Measurements from ENCODE around the gene ARL2BP. TPM values are rescaled to one million over a fixed set of nuclear protein-coding genes. Genes with fewer than 3 reads are reported as not detected.
A peak's percentile ranks its signal among the peaks of the same experiment; 100 is the strongest.

The ARL2BP gene
- total and polyA plus RNA-seq, 2 of the 13 experiments (the other 11 are each of a cell fraction or from before 2014, with no cell fraction given), result 64.3 to 67.6 TPM

DNA sequence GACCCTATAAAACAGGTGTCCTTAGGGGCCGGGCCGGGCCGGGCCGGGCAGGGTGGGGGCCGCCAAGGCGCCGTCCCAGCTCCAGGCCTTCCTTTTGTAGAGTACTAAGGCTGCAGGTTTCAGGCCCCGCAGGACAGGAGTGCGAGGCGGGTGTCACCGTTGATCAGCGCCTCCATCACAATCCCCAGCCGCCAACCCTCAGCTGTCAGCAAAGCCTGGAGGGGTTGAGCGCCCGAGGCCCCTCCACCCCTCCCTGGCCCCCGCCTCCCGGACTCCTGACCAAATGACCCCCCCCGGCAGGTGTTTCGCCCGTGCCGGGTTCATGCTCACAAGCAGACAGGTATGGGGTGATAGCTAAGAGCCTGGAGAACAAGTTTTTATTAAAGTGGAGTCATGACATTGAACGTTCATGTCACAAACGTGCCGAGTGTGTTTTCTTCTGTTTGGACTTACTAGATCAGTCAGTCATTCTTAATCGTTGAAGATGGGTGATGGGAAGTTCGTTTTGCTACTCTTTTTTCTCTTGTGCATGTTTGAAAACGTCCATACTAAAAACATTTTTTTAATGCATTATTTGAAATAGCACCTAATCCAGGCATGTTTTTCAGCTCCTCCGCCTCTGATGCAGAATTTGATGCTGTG is 534 bp downstream of the ARL2BP start (continued):
- TF ChIP-seq, protein P1, sequence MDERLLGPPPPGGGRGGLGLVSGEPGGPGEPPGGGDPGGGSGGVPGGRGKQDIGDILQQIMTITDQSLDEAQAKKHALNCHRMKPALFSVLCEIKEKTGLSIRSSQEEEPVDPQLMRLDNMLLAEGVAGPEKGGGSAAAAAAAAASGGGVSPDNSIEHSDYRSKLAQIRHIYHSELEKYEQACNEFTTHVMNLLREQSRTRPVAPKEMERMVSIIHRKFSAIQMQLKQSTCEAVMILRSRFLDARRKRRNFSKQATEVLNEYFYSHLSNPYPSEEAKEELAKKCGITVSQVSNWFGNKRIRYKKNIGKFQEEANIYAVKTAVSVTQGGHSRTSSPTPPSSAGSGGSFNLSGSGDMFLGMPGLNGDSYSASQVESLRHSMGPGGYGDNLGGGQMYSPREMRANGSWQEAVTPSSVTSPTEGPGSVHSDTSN (CRISPR knock-in tag; IDR thresholded peaks at IDR 0.05), result no peak
- TF ChIP-seq ZSCAN9 (CRISPR knock-in tag; IDR thresholded peaks at IDR 0.05; ENCODE audit: borderline replicate concordance), result no peak
- no peak for TF ChIP-seq ZNF629 (CRISPR knock-in tag; conservative IDR thresholded peaks at IDR 0.05)
- TF ChIP-seq ZNF350 (CRISPR knock-in tag; IDR thresholded peaks at IDR 0.05; ENCODE audit: borderline replicate concordance, low read depth), result no peak
- TF ChIP-seq SALL2 (CRISPR knock-in tag; IDR thresholded peaks at IDR 0.05), result no peak
- 0 out of 2 replicates have a peak, but pooled peaks have one; percentile 53 for TF ChIP-seq ZNF572 (CRISPR knock-in tag; IDR thresholded peaks at IDR 0.05)
- no peak for TF ChIP-seq RFX5 (IDR thresholded peaks at IDR 0.05; ENCODE audit: low read depth, low read length)
- TF ChIP-seq, protein P2, sequence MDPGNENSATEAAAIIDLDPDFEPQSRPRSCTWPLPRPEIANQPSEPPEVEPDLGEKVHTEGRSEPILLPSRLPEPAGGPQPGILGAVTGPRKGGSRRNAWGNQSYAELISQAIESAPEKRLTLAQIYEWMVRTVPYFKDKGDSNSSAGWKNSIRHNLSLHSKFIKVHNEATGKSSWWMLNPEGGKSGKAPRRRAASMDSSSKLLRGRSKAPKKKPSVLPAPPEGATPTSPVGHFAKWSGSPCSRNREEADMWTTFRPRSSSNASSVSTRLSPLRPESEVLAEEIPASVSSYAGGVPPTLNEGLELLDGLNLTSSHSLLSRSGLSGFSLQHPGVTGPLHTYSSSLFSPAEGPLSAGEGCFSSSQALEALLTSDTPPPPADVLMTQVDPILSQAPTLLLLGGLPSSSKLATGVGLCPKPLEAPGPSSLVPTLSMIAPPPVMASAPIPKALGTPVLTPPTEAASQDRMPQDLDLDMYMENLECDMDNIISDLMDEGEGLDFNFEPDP (CRISPR knock-in tag; conservative IDR thresholded peaks at IDR 0.05), result no peak
- TF ChIP-seq PRMT3 (CRISPR knock-in tag; IDR thresholded peaks at IDR 0.05; ENCODE audit: borderline replicate concordance, low read depth), result no peak
- TF ChIP-seq, protein P3, sequence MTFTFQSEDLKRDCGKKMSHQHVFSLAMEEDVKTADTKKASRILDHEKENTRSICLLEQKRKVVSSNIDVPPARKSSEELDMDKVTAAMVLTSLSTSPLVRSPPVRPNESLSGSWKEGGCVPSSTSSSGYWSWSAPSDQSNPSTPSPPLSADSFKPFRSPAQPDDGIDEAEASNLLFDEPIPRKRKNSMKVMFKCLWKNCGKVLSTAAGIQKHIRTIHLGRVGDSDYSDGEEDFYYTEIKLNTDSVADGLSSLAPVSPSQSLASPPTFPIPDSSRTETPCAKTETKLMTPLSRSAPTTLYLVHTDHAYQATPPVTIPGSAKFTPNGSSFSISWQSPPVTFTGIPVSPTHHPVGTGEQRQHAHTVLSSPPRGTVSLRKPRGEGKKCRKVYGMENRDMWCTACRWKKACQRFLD (CRISPR knock-in tag; IDR thresholded peaks at IDR 0.05; ENCODE audit: borderline replicate concordance), result no peak
- TF ChIP-seq NFRKB (IDR thresholded peaks at IDR 0.05), result no peak
- no peak for TF ChIP-seq ZFP90 (CRISPR knock-in tag; IDR thresholded peaks at IDR 0.05; ENCODE audit: borderline replicate concordance)
- TF ChIP-seq NFKBIZ (CRISPR knock-in tag; IDR thresholded peaks at IDR 0.05), result no peak
- TF ChIP-seq NCOA1 (CRISPR knock-in tag; IDR thresholded peaks at IDR 0.05), result no peak
- peak; percentile 8; the same call in 1 of the 2 replicates for TF ChIP-seq SIN3A (IDR thresholded peaks at IDR 0.05; ENCODE audit: borderline replicate concordance, low read depth, low read length)
- TF ChIP-seq ZNF737 (CRISPR knock-in tag; IDR thresholded peaks at IDR 0.05; ENCODE audit: borderline replicate concordance), result 0 out of 2 replicates have a peak, but pooled peaks have one; percentile 26
- TF ChIP-seq MYC (CRISPR knock-in tag; IDR thresholded peaks at IDR 0.05; ENCODE audit: borderline replicate concordance), result no peak
- TF ChIP-seq YEATS4 (CRISPR knock-in tag; IDR thresholded peaks at IDR 0.05; ENCODE audit: borderline replicate concordance), result no peak; the same call in 1 of the 2 replicates
- no peak for TF ChIP-seq ATF7 (IDR thresholded peaks at IDR 0.05)
- no peak for TF ChIP-seq ATF7 (CRISPR knock-in tag; IDR thresholded peaks at IDR 0.05)
- TF ChIP-seq ZNF367 (CRISPR knock-in tag; IDR thresholded peaks at IDR 0.05; ENCODE audit: borderline replicate concordance), result no peak
- no peak for TF ChIP-seq ZKSCAN5 (CRISPR knock-in tag; IDR thresholded peaks at IDR 0.05)
- no peak for TF ChIP-seq RBAK (CRISPR knock-in tag; IDR thresholded peaks at IDR 0.05)
- no peak for TF ChIP-seq ISX (CRISPR knock-in tag; conservative IDR thresholded peaks at IDR 0.05)
- no peak for TF ChIP-seq AGO2 (optimal IDR thresholded peaks at IDR 0.05; ENCODE audit: low read depth, low read length)
- peak; percentile 7; the same call in 1 of the 2 replicates for TF ChIP-seq ZNF768 (CRISPR knock-in tag; IDR thresholded peaks at IDR 0.05)
- TF ChIP-seq, protein P4, sequence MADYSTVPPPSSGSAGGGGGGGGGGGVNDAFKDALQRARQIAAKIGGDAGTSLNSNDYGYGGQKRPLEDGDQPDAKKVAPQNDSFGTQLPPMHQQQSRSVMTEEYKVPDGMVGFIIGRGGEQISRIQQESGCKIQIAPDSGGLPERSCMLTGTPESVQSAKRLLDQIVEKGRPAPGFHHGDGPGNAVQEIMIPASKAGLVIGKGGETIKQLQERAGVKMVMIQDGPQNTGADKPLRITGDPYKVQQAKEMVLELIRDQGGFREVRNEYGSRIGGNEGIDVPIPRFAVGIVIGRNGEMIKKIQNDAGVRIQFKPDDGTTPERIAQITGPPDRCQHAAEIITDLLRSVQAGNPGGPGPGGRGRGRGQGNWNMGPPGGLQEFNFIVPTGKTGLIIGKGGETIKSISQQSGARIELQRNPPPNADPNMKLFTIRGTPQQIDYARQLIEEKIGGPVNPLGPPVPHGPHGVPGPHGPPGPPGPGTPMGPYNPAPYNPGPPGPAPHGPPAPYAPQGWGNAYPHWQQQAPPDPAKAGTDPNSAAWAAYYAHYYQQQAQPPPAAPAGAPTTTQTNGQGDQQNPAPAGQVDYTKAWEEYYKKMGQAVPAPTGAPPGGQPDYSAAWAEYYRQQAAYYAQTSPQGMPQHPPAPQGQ (CRISPR knock-in tag; IDR thresholded peaks at IDR 0.05; ENCODE audit: borderline replicate concordance), result no peak
